ENCODE measurements around the gene RERG. TPM values are rescaled to one million over a fixed set of nuclear protein-coding genes. Genes with fewer than 3 reads are reported as not detected.

Gene RERG
- total RNA-seq, 1 donor from 2014 or later, result not detected

DNA sequence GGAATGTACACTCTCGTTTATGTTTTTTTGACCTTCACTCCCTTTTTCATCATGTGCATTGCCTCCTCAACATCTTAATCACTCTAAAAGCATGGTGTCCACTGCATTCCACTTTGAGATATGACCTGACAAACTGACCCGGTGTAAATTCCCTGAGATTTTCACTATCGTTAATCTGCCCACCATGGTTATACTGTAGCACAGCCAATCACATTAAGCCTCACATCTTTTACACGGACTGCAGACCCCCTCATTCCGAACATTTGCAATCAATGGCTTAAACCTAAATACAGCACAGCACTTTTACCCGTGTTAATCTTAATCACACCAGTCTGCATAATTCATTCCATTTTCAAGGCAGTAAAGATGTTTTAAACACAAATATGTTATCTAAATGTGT lies 2.4 kb downstream of the RERG start:
- DNase-seq (ENCODE audit: low read depth in 2 of 2), result no peak

- no peak for DNase-seq (ENCODE audit: low read depth in 2 of 2)
Observed at GRCh38 chr12:15216036-15216889, 5.0 kb downstream of the RERG start.

GRCh38 chr12:15214851-15215601 lies 6.2 kb downstream of the RERG start:
- DNase-seq (ENCODE audit: low read depth in 2 of 2), result no peak

- no peak for DNase-seq (ENCODE audit: low read depth in 2 of 2)
Observed at GRCh38 chr12:15212930-15213329, 8.3 kb downstream of the RERG start.

DNA sequence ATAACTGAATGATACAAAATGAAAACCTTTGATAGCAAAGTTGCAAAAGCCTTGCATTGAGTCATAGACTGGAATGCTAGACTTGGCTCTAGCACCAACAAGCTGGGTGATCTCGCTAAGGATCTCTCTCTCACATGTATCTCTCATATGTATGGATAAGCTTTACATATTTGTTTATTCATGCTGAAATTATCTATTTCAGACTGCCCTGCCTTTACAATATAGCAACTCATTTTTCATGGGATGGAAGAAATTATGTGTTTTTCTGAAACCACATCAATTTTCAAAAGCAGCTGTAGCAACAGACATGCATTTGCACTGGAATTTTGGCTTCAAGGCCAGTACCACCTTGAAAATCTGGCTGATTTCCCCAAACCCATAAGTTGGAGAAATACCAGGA lies 11.4 kb downstream of the RERG start:
- DNase-seq (ENCODE audit: low read depth in 2 of 2), result no peak

- DNase-seq (ENCODE audit: low read depth in 2 of 2), result no peak
Observed at GRCh38 chr12:15208871-15209656, 12.2 kb downstream of the RERG start.

DNA sequence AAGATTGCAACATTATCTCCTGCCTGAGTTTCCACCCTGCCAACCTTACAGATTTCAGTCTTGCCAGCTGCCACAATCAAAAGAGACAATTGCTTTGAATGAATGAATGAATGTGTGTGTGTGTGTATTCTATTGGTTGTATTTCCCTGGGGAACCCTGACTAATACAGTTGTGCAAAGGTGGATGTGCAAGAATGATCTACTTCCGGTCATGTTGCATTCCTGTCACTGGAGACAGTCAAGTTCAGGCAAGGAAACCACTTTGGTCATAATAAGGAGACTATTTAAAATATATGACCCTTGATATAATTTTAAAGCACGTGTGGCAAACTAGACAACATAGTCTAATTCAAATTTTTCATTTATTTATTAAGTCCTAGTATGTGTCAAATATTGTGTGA lies 13.1 kb downstream of the RERG start:
- DNase-seq (ENCODE audit: low read depth in 2 of 2), result no peak

DNA sequence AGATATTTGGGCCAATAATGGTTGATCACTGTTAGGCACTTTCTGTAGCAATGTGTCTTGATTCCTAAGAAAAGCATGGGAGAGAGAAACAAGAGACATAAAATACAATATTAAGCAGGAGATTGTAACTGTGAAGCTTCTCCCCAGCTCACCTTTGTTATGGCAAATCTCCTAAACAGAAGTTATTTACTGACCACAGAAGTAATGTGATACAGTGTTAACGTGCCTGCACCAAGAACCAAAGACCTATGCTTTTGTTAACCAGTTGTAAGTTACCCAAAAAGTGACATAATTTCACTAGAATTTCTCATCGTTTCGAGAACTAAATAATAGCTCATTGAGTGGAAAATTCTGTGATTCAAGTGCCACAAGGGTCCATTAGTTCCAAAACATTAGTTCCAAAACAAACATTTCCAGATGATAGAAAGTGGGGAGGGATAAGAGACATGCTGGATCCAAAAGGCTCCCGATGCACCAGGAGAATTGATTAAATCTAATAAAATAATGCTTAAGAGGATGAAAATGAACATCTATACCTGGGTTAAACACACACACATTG lies 14.3 kb downstream of the RERG start:
- DNase-seq (ENCODE audit: low read depth in 2 of 2), result no peak

GRCh38 chr12:15206338-15206737 lies 14.9 kb downstream of the RERG start:
- no peak for DNase-seq (ENCODE audit: low read depth in 2 of 2)

- DNase-seq (ENCODE audit: low read depth in 2 of 2), result peak in 1 of 2 donors; percentile 9
Observed at GRCh38 chr12:15205341-15206010, 15.7 kb downstream of the RERG start.

DNA sequence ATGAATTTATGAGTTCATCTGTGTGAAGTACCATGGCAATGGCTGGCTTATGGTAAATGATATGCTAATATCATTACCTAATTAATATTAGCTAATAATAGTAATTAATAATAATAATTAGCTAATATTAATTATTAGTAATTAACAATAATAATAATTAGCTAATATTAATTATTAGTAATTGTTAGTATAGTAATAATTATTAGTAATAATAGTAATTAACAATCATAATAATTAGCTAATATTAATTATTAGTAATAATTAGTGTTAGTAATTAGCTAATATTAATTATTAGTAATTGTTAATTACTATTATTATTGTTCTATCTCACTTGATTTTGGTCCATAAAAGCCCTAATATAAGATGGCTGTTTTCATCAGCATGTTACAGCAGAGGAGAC lies 19.8 kb downstream of the RERG start:
- DNase-seq (ENCODE audit: low read depth in 2 of 2), result no peak

GRCh38 chr12:15201056-15201455 lies 20.2 kb downstream of the RERG start:
- no peak for DNase-seq (ENCODE audit: low read depth in 2 of 2)

- DNase-seq (ENCODE audit: low read depth in 2 of 2), result no peak
Observed at GRCh38 chr12:15200641-15201040, 20.6 kb downstream of the RERG start.

DNA sequence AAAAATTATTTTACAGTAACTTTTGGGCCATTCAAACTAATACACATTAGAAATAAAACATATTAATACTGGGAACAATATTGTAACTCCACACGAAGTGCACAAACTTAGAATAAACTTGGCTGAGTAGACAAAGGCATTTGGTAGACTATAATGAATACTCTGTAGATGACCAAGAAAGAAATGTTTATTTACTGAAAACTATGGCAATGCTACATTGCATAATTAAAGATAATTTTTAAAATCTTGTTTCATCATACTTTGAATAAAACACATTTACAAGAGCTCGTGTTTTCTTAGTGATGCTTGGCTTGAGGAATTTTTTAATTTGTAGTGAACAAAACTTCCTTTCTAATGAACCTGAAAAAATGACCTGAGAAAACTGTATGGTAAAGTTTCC lies 21.3 kb downstream of the RERG start:
- no peak for DNase-seq (ENCODE audit: low read depth in 2 of 2)

DNA sequence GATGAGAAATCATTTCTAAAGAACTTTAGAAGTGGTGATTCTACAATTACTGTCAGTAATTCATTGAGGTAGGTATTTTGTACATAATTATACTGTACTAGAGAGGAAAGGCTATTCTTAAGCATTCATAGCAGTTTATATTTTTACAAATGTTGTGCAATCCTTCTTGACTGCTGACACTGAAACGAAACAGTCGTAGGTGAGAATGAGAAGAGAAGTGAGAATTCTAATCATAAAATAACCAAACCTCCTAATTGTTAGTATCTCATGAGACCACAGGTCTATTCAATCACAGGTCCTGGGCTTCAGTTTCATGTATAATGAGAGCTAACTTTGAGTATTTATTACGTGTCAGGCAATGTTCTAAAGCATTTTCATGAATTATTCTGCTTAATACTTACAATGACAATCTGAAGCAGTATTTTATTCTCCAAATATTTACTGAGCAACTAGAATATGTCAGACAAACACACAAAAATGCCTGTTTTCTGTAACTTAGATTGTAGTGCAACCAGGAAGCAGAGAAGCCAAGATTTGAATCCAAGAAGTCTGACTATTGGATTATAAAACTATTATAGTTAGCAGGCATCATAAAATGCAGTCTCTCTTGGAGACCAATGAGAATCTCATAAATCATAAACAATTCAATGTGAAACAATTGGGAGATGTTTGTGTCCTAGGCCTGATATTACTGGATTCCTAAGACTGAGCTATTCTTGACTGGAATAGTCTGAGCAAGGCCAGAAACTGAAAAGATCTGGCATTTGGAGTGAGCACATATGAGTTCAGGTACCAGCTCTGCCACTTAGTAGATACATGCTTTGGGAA lies 24.3 kb downstream of the RERG start:
- no peak for DNase-seq (ENCODE audit: low read depth in 2 of 2)

DNA sequence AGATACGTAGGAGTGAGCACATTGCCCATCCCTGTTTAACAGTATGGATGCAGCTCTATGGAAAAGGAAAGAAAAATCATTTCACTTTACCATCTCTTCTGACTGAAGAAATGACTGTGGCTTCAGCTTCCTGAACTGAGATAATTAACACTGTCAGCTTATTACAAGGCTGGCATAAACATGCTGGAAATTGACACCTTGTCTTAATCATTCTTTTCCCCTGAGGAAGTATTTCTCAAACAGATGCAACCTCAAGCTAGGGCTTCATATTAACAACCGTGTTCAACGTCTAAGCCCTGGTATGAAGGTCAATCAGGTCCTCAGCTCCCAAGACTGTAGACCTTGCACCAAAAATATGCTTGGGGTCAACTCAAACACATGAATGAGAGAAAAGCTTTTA lies 25.0 kb downstream of the RERG start:
- no peak for DNase-seq (ENCODE audit: low read depth in 2 of 2)

GRCh38 chr12:15194456-15195368 lies 26.5 kb downstream of the RERG start:
- no peak for DNase-seq (ENCODE audit: low read depth in 2 of 2)

- no peak for DNase-seq (ENCODE audit: low read depth in 2 of 2)
Observed at GRCh38 chr12:15193946-15194345, 27.3 kb downstream of the RERG start.

DNA sequence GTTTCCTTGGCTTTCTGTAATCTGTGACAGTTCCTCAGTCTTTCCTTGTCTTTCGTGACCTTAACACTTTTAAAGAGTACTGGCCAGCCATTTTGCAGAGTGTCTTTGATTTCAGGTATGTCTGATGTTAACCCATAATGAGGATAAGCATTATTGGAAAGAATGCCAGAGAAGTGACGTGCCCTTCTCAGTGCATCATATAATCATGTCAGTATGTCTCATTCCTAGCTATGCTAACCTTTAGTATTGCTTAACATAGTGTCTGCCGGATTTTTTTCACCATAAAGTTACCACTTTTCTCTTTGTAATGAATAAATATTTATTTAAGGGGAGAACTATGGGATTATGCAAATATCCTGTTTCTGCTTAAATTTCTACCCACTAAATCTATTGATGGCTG lies 28.5 kb downstream of the RERG start:
- DNase-seq (ENCODE audit: low read depth in 2 of 2), result no peak

All from dermis microvascular lymphatic vessel endothelial cell (primary cell).